Measurements from ENCODE around the gene TMEM213.
"Not testable (repeated sequence)": the region's sequence is repeated elsewhere in the genome, so short reads cannot be mapped to it uniquely, and the experiment has no call there.

Gene TMEM213

DNA sequence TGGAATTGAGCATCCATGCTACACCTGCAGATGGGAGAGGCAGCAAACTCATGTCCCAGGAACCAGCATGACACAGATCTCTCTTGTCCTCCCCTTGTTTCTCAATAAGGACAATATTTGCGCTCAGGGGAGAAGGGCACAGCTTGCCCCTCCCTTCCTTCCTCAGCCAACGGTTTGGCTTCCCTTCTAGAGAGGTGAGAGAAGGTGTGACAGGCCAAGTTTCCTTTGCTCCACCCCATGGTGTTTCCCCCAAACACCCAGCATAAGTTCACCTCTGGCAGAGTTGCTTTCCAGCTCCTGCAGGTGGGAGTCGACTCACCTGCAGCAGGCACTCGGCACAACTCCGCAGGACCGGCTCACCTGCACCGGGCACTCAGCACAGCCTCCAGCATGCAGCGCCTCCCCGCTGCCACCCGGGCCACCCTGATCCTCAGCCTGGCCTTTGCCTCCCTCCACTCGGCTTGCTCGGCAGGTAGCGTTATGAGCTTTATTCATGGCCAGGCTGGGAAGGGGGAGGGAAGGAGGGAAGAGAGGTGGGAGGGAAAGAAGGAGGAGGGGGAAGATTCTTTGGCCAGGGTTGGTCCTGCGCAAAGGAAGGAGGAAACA lies at the start of gene TMEM213, which contains the start of gene ATP6V0A4:
TSS of gene TMEM213 (plus strand) at position 280 of the 606 bp plus-strand sequence. CDS start at position 391, 111 bp downstream.
TSS of gene ATP6V0A4 (minus strand) at position 482 of the 606 bp plus-strand sequence. CDS start 26,949 bp downstream, outside the sequence.
- DNase-seq: peak; percentile 8

DNA sequence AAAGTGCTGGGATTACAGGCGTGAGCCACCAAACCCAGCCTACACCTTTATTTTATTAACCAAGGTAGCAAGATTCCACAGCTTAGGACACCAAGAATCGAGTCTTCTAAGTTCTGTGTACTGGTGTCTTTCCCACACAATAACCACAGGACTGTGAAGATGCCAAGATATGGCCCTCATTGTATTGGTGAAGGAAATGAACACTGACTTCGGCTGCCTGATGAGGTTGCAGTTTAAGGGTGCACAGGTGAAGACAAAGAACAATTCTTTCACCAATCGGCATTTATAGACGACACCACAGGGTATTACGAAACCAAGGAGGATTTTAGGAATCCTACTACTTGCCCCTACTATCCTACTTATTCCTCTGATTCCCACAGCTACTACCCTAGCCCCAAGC lies 49.1 kb upstream of the TMEM213 start:
- DNase-seq: no peak

GRCh38 chr7:138749960-138750359 lies 47.8 kb upstream of the TMEM213 start:
- no peak for DNase-seq

DNA sequence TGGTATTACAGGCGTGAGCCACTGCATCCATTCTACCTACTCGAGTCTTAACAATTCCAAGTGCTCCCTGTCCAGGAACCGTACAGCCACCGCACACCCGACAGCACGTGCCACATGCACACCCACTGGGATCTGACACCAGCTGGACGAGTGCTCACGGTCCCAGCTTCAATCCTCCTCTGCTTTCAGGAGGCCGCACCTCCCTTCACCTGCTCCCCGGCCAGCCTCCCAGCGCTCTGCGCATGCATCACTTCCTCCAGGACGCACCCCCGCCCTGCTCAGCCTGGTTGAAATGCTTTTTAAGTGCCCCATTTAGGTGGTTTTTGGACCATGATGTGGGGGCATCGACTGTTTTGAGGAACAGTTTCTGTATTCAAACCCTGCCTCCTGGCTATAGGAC lies 47.3 kb upstream of the TMEM213 start:
- peak; percentile 15 for DNase-seq

GRCh38 chr7:138750901-138751464 lies 46.8 kb upstream of the TMEM213 start:
- DNase-seq: no peak

GRCh38 chr7:138752518-138753149 lies 45.2 kb upstream of the TMEM213 start:
- DNase-seq: peak; percentile 94

GRCh38 chr7:138753150-138753518 lies 44.7 kb upstream of the TMEM213 start:
- DNase-seq: peak; percentile 15

DNA sequence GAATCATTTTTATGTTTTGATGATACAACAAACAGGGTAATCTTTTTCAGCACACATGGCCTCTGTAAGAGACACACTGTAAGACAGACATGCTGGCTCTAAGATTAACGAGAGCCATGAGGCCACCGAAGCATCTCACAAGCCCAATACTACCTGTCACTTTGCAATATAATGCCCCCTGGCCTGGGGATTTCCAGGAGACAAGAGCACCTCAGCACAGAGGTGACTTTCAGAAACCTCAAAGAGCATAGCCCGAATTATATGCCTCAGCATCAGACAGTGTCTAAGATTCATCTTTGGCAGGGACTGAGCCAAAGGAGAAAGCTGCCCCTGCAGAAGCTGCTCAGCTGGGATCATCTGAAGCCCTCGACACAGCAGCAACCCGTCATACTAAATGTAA lies 44.2 kb upstream of the TMEM213 start:
- DNase-seq: peak; percentile 29

DNA sequence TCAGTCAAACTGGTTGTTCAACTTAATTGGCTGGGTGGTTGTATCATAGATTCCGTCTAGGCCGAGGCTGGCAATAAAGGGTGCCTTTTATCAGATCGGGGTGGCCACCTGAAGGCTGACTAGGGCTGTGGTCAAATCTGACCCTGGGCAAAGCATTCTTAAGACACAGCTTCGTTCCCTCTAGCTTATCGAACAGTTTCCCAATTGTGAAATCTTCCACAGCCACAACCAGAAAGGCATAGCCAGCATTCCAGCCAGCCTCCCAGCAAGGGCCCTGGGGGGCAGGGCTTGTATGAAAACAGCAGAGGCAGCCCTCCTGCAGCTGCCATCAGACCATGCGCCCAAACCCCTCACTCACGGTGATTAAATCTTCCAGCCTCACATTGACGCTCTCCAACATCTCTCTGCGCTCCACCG lies 42.5 kb upstream of the TMEM213 start:
- DNase-seq: no peak

- DNase-seq: no peak
These were observed 41.8 kb upstream of the TMEM213 start for GRCh38 chr7:138755842-138756590.

- no peak for DNase-seq
These were observed 41.1 kb upstream of the TMEM213 start for GRCh38 chr7:138756591-138757242.

GRCh38 chr7:138768241-138768640 lies 29.6 kb upstream of the TMEM213 start:
- DNase-seq: no peak

DNA sequence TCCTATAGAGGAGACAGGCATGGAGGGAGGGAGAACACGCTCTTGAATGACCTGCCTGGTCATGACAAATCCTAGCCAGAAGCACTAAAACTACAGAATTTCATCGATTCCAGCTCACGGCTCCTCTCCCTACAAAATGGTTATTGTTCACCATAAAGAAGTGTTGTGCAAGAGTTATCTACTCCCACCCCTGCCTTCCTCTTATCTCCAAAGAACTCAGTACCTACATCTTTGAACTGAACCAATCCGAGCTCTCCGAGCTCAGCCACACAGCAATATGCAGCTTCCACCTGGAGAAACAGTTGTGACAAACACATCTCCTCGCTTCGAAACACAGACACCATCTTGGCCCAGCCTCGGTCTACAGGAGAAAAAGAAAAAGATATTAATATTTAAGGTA lies 26.9 kb upstream of the TMEM213 start:
- no peak for DNase-seq

DNA sequence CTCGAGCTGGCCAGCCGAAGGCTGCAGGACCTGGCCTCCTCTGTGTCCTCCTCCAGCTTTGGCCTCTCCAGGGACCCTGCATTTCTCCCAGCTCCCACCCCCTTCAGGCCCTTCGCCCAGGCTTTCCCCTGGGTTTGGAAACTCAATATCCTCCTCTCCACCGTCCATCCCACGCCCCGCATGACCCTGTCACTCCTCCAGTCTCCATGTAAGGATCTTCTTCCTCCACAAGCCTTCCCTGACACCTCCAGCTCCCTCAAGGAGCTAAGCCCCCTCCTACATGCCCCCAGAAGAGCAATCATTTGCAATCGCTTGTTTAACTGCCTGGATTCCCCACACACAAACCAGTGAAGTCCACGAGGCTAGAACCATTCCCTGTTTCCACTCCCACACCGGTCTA lies 24.6 kb upstream of the TMEM213 start:
- DNase-seq: no peak

DNA sequence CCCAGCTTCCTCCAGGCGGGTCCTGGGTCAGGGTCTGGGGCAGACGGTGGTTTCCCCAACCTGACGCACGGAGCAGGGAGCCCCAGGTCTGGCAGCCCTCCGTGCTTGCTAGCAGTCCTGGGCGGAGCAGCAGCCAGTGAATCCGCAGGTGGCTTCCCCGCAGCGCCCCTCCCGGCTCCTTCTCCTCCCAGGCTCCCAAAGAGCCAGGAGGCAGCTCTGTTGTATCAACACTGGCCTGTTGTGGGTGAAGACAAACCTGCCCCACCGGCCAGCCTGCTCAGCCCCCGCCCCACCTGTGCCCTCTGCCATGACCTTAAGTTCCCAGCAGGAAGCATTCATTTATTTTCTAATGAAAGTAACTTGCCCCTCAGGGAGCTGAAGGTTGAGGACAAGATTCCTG lies 24.0 kb upstream of the TMEM213 start:
- no peak for DNase-seq

- DNase-seq: no peak
These were observed 21.5 kb upstream of the TMEM213 start for GRCh38 chr7:138776166-138776833.

DNA sequence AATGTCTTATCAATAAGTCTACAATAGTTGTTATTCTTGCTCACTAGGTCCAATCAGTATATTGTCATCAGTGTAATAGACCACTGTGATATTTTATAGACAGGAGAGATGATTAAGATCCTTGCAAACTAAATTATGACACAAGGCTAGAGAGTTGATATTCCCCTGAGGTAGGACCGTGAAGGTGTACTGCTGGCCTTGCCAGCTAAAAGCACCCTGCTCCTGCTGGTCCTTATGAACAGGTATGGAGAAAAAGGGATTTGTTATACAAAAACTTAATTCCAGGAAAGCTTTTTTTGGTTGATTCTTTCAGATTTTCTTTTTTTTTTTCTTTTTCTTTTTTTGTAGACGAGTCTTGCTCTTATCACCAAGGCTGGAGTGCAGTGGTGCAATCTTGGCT lies 16.8 kb upstream of the TMEM213 start:
- DNase-seq: no peak

- no peak for DNase-seq
These were observed 13.1 kb upstream of the TMEM213 start for GRCh38 chr7:138784692-138785091.

DNA sequence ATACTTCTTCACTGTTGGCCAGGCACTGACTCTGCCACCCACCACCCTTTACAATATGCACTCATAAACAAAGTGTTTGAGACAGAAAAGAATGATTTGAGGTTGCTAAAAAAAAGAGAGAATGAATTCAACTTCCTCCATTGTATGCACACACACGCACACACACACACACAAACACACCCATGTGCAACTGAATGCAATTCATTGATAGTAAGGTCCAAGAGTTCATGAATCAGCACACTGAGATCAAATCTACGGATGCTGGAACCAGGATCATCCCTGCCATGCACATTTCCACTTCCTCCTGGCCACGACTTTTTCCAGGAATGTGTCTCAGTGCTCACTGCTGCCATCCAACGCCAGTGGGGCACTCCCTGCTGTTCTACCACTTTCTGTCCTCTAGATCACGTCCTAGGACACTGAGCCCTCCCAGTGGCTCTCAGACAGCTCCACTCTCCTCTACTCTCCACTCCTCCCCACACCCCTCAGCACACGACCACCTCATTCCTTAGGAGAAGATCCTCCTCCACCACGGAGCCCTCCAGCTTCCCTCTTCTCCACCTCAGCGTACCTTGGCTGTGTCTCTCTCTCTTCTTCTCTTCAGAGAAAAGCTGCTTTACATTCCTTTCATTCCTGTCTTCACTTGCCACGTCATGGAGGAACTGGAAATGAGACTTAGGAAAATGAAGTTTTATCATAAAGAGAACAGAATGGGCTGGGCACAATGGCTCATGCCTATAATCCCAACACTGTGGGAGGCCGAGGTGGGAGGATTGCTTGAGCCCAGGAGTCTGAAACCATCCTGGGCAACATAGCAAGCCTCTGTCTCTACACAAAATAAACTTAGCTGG lies 12.0 kb upstream of the TMEM213 start:
- no peak for DNase-seq

DNA sequence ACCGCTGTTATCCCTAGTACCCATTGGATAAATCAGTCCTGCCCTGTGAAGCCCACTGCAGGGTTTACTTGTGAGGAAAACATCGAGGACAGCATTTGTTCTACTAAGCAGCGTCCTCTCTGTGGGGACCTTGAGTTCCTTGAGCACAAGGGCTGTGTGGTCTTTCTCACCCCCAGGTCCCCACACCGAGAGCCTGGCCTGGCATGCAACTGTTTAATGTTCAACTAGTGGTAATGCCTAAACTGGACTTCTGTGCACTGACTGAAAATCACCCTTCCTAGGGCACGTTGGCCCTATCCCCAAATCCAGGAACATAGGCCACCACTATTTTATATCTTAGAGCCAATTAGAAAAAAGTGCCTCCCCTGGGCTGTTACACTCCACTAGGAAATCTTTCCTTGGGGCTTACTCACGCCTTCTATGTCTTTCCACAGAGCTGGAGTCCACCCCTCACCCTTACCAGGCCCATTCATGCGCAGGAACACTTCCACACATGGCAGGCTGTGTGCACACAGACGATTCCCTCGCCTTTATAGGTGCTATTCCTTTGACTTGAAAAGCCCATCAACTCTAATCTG lies 1.7 kb upstream of the TMEM213 start:
- DNase-seq: no peak

GRCh38 chr7:138797046-138797445 lies 748 bp upstream of the TMEM213 start:
- DNase-seq: not testable (repeated sequence)

Data from CD4-positive, alpha-beta T cell treated with Interleukin-17A for 4 hours (primary cell).